Measurements from ENCODE around the gene ORMDL3.

DNA sequence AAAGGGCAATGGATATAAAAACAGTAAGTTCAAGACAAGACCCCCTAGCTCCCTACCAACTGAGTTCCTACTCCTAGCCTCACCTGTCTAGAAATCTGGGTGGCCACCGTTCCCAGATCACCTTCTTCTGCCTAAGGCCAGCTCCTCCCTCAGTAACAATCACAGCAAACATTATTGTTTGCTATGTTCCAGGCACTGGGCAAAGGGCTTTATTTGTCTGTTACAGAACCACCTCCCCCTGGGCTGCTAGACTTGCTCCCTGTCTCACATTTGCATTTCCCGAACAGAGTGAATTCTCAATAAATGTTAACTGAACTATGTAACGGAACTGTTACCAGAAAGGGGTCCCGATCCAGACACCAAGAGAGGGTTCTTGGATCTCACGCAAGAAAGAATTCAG, 6.9 kb upstream of the ORMDL3 start:
- TF ChIP-seq, protein P1, sequence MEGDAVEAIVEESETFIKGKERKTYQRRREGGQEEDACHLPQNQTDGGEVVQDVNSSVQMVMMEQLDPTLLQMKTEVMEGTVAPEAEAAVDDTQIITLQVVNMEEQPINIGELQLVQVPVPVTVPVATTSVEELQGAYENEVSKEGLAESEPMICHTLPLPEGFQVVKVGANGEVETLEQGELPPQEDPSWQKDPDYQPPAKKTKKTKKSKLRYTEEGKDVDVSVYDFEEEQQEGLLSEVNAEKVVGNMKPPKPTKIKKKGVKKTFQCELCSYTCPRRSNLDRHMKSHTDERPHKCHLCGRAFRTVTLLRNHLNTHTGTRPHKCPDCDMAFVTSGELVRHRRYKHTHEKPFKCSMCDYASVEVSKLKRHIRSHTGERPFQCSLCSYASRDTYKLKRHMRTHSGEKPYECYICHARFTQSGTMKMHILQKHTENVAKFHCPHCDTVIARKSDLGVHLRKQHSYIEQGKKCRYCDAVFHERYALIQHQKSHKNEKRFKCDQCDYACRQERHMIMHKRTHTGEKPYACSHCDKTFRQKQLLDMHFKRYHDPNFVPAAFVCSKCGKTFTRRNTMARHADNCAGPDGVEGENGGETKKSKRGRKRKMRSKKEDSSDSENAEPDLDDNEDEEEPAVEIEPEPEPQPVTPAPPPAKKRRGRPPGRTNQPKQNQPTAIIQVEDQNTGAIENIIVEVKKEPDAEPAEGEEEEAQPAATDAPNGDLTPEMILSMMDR (IDR thresholded peaks at IDR 0.05) = no peak
- TF ChIP-seq POLR2AphosphoS5 (IDR thresholded peaks at IDR 0.05; ENCODE audit: insufficient read depth in 1 of 2, low read depth in 1 of 2) = no peak

Measured in vagina (tissue), 2 donors.